GM18499 (cell line): ENCODE results near the gene NTM.
"Not testable (repeated sequence)": the region's sequence is repeated elsewhere in the genome, so short reads cannot be mapped to it uniquely, and the experiment has no call there.

Experiments
- ATAC-seq: cut with Tn5 transposase; IDR thresholded peaks from one replicate; pipeline ENCODE4 v1.9.1; 2021; ENCODE audit warnings: moderate number of reproducible peaks; ENCODE audit not compliant: insufficient read depth, unreplicated experiment

Gene NTM

DNA sequence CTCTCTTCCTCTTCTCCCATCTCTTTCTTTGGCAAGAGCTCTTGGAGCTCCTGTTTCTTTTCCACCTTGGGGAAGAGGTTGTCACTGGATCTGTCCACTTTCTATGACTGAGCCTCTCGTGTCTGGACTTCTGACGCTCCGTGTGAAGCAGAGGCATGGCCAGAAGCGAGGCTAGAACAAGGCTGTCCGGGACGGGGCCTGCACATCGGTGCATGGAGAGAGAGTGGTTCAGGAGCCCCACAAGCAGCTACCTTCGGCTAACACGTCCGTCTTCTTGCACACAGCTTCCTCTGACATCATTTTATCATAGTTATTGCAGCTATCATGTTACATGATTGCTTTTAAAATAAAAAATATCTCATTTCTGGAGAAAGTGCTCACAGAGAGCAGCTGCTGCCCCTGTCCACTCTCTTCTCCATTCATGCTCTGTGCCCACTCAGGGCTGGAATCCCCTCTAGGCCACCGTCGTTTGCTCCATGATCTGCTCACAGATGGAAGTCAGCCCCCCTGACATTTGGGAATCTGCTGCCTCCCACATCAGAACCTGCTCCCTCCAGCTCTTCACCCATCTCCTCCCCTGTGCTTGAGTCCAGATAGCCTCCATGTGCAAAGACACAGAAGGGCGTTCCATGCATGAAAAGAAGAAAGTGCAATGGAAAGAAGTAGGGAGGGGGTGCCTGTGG lies 308.4 kb downstream of the NTM start:
- ATAC-seq = no peak

DNA sequence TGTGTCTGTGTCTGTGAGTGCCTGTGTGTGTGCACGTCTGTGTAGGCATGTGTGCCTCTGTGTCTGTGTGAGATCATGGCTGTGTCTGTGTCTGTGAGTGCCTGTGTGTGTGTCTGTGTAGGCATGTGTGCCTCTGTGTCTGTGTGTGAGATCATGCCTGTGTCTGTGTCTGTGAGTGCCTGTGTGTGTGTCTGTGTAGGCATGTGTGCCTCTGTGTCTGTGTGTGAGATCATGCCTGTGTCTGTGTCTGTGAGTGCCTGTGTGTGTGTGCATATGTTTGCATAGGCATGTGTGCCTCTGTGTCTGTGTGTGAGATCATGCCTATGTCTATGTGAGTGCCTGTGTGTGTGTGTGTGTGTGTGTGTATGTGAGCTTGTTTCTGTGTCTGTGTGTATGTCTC lies 310.0 kb downstream of the NTM start:
- ATAC-seq = not testable (repeated sequence)

DNA sequence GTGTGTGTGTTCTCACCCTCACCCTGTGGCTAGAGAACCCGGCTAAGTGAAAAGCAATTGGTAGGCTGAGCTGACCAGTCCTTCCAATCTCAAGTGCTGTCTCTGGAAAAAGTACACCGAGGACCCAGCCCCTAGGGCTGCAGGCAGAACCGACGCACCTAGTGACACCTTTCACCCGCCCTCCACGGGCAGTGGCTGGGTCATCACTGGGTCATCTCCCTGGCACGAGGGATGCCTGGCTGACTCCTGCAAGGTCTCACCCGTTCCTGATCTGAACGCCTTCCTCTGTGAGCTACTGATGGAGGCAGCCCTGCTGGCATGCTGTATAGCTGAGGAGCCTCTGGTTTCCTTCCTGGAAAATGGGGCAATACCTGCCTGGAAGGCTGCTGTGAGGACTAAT lies 311.5 kb downstream of the NTM start:
- ATAC-seq = no peak

DNA sequence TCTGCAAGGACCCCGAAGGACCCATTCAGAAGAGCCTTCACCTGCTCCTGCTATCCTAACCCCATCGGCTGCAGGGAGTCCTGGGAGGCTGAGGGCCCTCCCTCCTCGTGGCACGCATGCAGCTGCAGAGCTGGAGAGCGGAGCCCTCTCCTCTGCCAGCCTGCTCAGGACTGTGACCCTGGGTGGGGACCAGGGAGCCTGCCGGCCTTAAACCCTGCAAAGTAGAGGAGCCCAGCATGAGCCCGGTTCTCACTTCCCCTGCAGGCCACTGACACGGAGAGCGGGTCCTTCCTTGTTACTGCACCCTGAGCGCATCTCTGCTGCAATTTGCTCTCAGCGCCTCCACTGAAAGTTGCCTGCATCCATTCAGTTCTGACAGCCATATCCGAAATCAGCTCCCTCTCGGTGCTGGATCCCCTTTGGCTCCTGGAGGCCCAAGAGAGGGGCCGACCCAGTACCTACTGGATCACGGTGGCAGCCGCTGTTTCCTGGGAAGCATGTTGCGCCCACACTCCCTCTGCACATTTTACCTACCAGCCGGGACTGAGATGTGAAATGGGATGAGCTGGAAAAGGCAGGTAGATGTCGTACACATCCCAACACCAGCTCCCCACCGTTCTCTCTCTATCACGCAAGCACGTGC lies 312.1 kb downstream of the NTM start:
- ATAC-seq = no peak

DNA sequence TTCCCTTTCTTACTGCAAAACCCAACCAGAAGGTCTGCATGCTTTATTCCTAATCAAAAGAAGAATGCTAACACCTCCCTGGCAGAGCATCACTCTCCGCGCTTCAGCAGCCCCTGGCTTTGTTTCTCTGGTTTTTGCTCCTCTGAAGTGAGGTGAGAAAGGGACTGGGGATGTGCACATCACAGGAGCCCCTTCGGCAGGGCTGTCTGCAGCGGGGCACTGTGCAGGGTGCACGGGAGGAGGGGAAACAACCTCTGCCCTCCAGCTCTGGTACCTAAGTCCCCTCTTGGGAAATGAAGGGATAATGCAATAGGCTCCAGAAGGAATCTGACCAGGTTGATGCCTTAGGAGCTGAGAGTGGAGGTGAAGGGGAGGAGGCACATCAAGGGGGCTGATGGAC lies 312.7 kb downstream of the NTM start:
- ATAC-seq = no peak

DNA sequence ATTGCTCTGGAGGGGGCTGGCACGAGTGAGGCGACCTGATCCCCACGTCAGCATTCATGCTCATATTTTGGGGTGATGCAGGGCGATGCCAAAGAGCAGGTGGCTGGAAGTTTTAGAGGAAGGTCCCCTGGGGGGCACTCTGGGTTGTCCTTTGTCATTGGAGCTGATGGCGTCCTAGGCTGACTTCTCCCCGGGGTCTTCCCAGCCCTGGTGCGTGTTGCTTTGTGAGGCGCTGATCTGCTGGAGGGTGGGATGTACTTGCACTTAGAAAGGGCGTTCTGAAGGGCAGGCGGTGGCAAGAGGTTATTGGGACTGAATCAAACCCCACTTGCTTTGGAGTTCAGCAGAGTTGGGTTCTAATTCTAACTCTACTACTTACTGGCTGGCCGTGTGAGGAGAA lies 313.3 kb downstream of the NTM start:
- ATAC-seq = no peak

DNA sequence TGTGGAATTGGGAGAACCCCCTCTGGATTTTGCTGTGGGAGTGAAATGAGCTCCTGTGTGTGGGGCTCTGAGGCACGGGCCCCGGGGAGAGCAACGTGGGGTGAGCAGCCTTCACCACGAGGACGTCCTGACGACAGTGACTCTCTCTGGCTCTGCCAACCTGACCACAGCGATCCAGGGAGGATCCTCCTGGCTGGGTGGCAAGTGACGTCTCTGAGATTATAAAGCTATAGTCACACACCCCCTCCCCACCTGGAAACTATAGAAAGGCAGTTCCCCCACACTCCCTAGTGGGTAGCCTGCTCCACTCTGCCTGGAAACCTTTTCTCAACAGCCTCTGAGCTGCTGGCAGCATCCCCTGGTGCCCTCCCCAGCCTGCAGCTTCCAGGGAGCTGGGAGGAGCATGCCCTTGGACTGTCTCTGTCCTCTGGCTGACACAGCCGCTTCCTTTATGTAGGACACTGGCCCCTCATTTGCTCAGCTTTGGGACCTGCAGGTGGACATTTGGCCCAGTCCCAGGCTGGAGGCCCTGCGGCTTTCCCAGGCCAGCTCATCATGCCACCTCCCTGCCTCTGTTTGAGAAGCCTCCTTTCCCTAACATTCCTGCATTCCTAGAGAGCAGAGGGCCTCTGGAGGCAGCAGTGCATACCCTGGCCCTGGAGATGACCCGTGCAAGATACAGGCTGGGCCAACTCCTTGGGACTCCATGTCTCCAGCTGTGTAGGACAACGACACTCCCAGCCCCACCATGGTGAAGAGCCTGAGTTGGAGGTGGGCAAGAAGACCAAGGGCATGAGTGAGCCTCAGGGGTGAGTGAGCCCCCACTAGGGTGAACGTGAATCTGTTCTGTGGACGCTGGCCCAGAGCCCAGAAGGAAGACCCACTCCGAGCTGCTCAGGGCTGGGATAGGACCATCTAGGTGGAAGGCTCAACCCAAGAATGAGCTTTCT lies 314.0 kb downstream of the NTM start:
- ATAC-seq = no peak

DNA sequence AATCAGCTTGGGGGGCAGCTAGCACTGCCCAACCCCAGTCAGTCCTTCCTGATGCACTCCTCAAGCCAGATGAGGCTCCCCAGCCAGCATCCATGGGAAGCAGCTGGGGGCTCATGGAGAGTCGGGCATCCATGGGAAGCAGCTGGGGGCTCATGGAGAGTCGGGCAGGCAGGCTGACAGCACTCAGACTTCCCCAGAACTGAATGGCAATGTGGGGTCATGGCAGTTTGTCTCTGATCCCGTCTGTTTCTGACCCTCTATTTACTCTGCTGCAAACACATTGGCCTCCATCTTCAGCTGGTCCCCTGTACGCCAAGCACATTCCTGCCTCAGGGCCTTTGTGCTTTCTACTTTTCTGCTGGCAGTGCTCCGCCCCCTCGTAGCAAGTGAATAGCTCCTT lies 314.8 kb downstream of the NTM start:
- no peak for ATAC-seq

DNA sequence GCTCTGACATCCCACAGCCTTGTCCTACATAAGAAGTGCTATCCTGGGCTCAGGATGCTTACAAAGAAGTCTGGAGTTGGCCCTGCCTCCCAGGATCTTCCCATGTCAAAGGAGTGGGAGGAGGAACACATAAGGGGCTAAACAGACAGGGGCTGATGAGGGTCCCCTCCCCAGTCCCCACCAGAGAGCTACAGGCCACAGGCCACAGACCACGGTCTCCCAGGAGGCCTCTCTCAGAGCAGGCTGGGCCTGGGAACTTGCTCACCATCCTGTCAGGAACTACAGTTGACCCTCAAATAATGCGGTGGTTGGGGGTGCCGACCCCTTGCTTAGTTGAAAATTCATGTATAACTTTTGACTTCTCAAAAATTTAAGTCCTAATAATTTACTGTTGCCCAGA lies 315.5 kb downstream of the NTM start:
- ATAC-seq = no peak

DNA sequence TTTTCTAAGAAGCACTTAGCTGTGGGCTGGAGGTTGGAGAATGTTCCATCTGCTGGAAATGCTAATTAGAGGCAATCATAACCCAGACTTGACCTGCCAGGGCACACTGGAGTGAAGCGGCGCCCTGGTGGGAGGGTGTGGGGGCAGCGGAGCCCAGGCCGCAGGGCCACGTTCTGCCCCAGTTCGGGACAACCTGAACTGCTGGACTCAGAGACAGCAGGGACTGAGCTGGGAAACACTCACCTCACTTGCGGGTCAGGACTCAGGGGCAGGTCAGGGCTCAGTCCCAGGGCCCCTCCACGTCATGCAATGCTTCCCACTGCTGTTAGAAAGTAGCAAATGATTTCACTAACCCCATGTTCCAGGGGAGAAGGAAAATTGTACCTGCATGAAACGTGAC lies 316.4 kb downstream of the NTM start:
- no peak for ATAC-seq

DNA sequence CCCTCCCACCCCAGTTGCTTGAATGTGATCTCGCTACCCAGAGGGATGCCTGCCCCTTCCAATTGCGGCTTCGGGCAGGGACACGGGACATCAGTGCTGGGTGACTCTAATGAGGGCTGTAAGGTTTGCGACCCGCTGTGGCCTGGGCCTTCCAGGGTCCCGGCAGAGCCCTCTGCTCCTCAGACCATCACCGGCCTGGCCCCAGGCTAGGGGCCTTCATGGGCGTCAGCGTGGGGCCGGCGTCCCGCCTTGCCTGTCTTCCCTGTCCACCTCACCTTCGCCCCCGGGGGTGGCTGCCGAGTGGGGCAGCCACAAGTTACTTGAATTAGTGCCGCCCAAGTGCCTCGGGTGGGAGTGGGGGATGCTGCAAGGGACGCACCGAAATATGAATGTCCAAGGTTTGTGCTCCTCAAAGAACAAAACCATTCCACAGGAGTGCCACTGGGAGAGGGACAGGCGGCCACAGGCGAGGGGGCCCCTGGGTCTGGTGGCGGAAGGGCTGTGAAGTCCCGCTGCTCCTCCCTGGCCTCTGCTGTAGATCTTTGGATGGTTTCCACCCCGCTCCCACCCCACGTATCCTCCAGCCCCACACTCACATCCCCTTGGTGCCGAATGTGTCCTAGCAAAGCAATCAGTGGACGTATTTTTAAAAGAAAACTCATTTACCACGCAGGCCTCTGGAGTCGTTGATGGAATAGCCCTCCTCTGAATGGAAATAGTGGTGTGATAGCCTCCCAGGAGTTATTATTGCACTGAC lies 317.1 kb downstream of the NTM start:
- no peak for ATAC-seq

DNA sequence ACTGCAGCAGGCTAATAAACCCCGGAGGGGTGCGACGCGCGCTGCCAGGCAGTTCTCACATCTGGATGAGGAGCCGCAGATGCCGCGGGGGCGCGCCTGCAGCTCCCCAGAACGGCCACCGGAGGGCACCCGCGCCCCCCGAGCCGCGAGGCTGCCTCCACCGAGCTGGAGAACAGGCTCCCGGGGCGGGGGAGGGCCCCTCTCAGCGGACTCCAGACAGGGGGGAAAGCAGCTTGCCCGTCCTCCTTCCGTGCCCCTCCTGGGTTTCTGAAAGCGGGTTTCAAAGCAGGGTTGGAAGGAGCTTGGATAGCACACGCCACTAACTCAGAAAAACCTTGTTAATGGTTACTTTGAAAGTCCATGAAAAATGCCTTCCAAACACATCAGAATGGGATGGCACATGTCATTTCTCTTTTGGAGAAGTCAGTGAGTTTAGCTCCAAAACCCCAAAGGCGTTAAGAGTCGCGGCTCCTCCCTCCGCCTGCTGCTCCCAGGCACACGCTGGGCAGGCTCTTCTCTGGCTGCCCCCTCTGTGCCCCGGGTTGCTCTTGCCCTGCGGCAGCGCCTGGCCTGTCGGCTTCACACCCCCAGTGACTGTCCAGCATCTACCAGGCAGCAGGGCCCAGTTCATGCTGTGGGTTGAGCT lies 317.8 kb downstream of the NTM start:
- no peak for ATAC-seq

DNA sequence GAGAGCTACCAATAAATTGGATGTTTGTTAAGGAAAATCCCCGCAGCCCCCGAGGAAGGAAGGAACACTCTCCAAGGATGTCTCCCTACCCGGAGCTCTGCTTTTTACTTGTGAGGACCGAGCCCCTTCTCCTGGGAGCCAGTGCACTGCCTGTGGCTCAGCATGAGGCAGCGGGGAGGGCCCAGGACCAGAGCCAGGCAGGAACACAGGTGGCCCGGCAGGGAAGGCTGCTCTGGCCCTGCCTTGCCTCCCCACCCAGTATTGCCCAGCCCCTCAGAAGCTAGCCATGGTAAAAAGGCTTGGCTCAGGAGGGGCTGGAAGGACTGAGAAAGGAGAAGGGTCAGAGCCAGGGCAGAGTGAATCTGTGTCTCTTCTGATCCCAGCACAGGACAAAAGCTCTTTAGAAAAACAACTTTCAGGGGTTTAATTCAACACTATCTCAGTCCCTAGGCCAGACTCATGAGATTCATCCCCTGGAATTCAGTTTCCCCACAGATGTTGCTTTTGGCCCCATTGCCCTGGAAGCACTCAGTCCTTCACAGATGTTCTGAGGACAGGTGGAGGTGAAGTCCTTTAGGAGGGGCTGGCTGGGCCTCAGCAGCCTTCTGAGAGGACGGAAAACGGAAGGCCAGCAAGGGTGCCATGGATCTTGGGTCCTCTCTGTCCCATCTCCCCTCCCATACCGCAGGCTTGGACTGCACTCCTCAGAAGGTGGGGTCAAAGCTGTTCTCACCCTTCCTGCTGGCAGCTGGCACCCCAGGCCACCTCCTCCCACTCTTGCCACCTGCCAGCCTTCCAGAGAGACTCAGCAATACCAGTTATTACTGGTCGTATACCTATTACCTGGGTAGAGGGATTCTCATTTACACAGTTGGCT lies 318.9 kb downstream of the NTM start:
- no peak for ATAC-seq

DNA sequence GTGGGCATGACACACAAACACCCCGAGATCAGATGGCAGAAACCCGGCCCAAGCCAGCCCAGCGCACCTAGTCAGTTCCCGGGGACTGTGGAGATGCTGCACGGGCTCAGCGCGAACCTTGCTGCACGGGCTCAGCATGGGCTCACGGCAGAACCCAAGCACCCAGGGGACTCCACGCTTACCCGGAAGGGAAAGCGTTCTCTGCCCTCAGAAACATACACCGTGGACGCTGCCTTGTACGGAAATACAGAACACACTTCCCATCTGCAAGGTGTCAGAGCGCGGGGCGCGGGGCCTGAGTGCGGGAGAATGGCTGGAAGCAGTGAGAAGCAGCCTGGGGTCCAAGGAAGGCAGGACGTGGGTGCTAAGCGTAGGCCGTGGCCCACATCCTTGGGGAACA lies 319.9 kb downstream of the NTM start:
- no peak for ATAC-seq

DNA sequence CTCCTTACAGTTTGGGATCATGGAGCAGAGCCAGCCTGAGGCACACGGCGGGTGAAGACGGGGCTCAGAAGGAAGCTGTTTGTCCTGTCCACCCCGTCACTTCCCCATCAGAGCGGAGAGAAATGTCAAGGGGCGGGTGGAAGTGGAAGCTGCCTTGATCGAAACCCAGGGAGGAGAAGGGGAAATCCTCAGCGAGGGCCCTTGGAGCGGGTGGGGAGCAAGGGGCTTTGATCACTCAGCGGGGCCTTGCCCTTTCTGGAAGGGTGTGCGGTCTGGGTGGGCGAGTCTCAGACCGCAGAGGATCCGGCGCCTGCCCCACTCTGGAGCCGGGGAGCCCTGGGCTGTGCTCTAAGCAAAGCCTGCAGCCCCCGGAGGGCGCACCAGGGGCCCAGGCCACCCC lies 320.4 kb downstream of the NTM start:
- no peak for ATAC-seq

DNA sequence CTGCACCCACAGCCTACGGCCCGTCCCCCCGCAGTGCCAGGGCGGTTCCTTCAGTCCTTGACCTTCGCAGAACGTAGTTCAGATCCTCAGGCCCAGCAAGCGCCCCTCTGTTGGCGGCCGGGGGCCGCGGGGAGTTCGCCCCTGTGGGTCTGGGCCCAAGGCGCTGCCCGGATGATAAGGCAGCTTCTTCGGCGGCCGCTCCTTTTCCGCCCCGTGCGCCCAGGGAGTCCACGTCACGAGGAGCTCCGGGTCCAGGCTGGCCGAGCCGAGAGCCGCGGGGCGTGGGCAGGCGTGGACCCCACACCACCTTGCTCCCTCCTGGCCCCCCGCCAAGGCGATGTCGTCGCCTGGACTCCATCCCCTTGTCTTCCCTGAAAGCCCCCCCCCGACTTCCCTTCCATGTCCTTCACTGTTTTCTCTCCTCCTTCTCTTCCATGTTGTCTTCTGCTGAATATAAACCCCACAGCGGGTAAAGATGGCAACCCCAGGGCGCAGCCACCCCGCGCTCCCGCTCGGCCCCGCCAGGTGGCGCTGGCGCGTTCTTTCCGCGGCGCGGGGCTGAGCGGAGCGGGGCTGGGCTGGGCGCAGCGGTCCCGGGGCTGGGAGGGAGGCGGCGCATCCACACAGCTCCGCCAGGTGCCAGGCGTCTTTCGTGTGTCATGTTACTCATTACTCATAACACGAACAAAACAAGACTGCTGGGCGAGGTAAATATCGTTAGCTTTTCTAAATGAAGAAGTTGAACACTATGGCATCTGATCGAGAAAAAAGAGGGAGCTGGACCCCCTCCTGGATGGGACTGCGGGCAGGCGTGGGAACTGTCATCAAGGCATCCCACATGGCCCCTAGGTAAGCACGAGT lies 321.0 kb downstream of the NTM start:
- ATAC-seq = no peak

DNA sequence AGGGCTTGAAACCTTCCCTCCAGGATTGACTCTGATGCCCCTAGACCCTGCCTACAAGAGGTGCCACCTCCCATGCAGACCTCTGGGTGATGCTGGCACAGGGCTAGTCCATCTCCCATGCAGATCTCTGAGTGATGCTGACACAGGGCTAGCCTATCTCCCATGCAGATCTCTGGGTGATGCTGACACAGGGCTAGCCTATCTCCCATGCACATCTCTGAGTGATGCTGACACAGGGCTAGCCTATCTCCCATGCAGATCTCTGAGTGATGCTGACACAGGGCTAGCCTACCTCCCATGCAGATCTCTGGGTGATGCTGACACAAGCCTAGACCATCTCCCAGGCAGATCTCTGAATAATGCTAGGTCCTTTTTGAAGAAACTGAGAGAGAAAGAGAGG lies 321.7 kb downstream of the NTM start:
- no peak for ATAC-seq

DNA sequence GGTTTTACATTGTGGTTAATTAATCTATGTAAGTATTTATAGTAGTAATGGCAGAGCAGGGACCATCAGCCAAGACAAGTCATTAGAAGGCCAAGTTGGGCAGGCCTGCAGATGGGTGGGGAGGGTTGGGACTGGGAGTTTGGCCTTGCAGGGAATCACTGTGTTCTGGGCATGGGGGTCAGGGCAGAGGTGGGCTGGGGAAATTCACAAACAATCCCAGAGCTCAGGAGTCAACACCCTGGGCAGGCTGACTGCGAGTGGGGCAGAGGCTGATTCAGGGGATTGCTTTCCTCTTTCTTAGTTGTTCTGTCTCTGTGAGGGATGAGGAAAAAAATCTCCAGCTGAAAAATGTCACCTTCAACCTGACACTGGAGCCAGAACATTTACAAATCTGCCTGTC lies 322.5 kb downstream of the NTM start:
- no peak for ATAC-seq
